ENCODE measurements around the gene NDUFAF3.

The NDUFAF3 gene

GRCh38 chr3:48991851-48992545 is 29.9 kb upstream of the NDUFAF3 start:
- no peak for TF ChIP-seq CTCF (IDR thresholded peaks at IDR 0.05; ENCODE audit: borderline replicate concordance, control extremely low read depth, extremely low read depth, insufficient read depth, missing control alignments)
- in situ Hi-C loops (cut with MboI; ENCODE audit: low sequenced_read_pairs, unreplicated experiment): no loop called here
- no peak for DNase-seq (ENCODE audit: low spot score)

GRCh38 chr3:48993834-48994233 is 28.1 kb upstream of the NDUFAF3 start:
- in situ Hi-C loops (cut with MboI; ENCODE audit: low sequenced_read_pairs, unreplicated experiment): no loop called here
- no peak for DNase-seq (ENCODE audit: low spot score)
- TF ChIP-seq CTCF (IDR thresholded peaks at IDR 0.05; ENCODE audit: borderline replicate concordance, control extremely low read depth, extremely low read depth, insufficient read depth, missing control alignments): no peak

- no peak for TF ChIP-seq CTCF (IDR thresholded peaks at IDR 0.05; ENCODE audit: borderline replicate concordance, control extremely low read depth, extremely low read depth, insufficient read depth, missing control alignments)
- in situ Hi-C loops (cut with MboI; ENCODE audit: low sequenced_read_pairs, unreplicated experiment): no loop called here
- DNase-seq (ENCODE audit: low spot score): no peak
These were observed 25.3 kb upstream of the NDUFAF3 start for GRCh38 chr3:48996640-48997039.

- no peak for TF ChIP-seq CTCF (IDR thresholded peaks at IDR 0.05; ENCODE audit: borderline replicate concordance, control extremely low read depth, extremely low read depth, insufficient read depth, missing control alignments)
- in situ Hi-C loops (cut with MboI; ENCODE audit: low sequenced_read_pairs, unreplicated experiment): no loop called here
- DNase-seq (ENCODE audit: low spot score): peak; percentile 13
These were observed 24.8 kb upstream of the NDUFAF3 start for GRCh38 chr3:48997102-48997635.

GRCh38 chr3:48997714-48998637 is 23.9 kb upstream of the NDUFAF3 start:
- peak; percentile 15 for DNase-seq (ENCODE audit: low spot score)
- TF ChIP-seq CTCF (IDR thresholded peaks at IDR 0.05; ENCODE audit: borderline replicate concordance, control extremely low read depth, extremely low read depth, insufficient read depth, missing control alignments): no peak
- in situ Hi-C loops (cut with MboI; ENCODE audit: low sequenced_read_pairs, unreplicated experiment): no loop called here

GRCh38 chr3:48999085-48999858 is 22.6 kb upstream of the NDUFAF3 start:
- DNase-seq (ENCODE audit: low spot score): no peak
- TF ChIP-seq CTCF (IDR thresholded peaks at IDR 0.05; ENCODE audit: borderline replicate concordance, control extremely low read depth, extremely low read depth, insufficient read depth, missing control alignments): no peak
- in situ Hi-C loops (cut with MboI; ENCODE audit: low sequenced_read_pairs, unreplicated experiment): no loop called here
